Endothelial cell of umbilical vein (primary cell): ENCODE results near the gene CBFA2T3. TPM values are rescaled to one million over a fixed set of nuclear protein-coding genes. Genes with fewer than 3 reads are reported as not detected.
A peak's percentile ranks its signal among the peaks of the same experiment; 100 is the strongest.

Experiments used
- BruUV-seq: library from RNA; stranded (reverse); fragments of 400-500 nt; replicated peaks from 2 replicates; lab custom pipeline; 2021; lab: Mats Ljungman, UMichigan
- CTCF ChIA-PET: fragments of 300-600, 350-600 bp; sonication (Branson Sonifier 250); formaldehyde crosslinking; loops from one replicate; lab custom pipeline; 2021; ENCODE audit warnings: antibody characterized with exemption, inconsistent platforms; lab: Charles Lee
- POLR2A ChIA-PET: fragments of 300-600, 350-600 bp; sonication (Branson Sonifier 250); formaldehyde crosslinking; loops from one replicate; lab custom pipeline; 2021; ENCODE audit warnings: antibody characterized with exemption, inconsistent platforms; lab: Charles Lee
- DNase-seq: peaks from one replicate; pipeline ENCODE4 v3.0.0-alpha.2; 2011; ENCODE audit warnings: low read depth, low spot score
- FAIRE-seq: peaks from 2 replicates; lab custom pipeline; 2011; peaks lifted over from hg19 to GRCh38; lab: Jason Lieb, UNC
- H2AFZ ChIP-seq: 2 replicates; pipeline ENCODE4 v1.6.0; 2012; ENCODE audit warnings: low read depth, low read length, control low read depth, inconsistent platforms
- H3K27ac ChIP-seq: 2 replicates; pipeline ENCODE4 v1.5.1; 2011; ENCODE audit warnings: low read depth, mild to moderate bottlenecking, control low read depth, low read length, moderate library complexity; ENCODE audit not compliant: insufficient read depth
- H3K27me3 ChIP-seq, 2 experiments: 2 replicates each; pipeline versions ENCODE4 v1.6.0 to v1.6.1; 2011; ENCODE audit warnings: low read length in 2 of 2, mixed read lengths in 1 of 2; ENCODE audit not compliant: control insufficient read depth in 2 of 2, insufficient read depth in 2 of 2
- H3K36me3 ChIP-seq, 2 experiments: 2 replicates in 1 of 2; 3 replicates in 1 of 2; pipeline ENCODE4 v1.5.1; 2011; ENCODE audit warnings: low read length in 2 of 2, mild to moderate bottlenecking in 1 of 2, moderate library complexity in 1 of 2; ENCODE audit not compliant: control insufficient read depth in 2 of 2, insufficient read depth in 2 of 2; ENCODE audit errors: extremely low read depth in 1 of 2
- H3K4me1 ChIP-seq: 3 replicates; pipeline ENCODE4 v1.5.1; 2011; ENCODE audit warnings: mild to moderate bottlenecking, low read length; ENCODE audit not compliant: control insufficient read depth, insufficient read depth; ENCODE audit errors: extremely low read depth
- H3K4me2 ChIP-seq: 2 replicates; pipeline ENCODE4 v1.6.1; 2011; ENCODE audit warnings: low read length, control low read depth, mixed read lengths; ENCODE audit not compliant: insufficient read depth
- H3K4me3 ChIP-seq, 3 experiments: fragments of 200-600 bp in 1 of 3; sonication (generic), shearing (Covaris generic) in 1 of 3; replicated peaks in 1 of 3; 2 replicates each; pipeline ENCODE4 v1.5.1; 2011 to 2016; ENCODE audit warnings: control low read depth in 3 of 3, low read length in 3 of 3, mild to moderate bottlenecking in 2 of 3, inconsistent platforms in 1 of 3, low read depth in 1 of 3, moderate library complexity in 1 of 3; ENCODE audit not compliant: insufficient read depth in 1 of 3
- H3K79me2 ChIP-seq: 2 replicates; pipeline ENCODE4 v1.6.0; 2012; ENCODE audit warnings: low read length, inconsistent platforms; ENCODE audit not compliant: control insufficient read depth, insufficient read depth
- H3K9ac ChIP-seq: replicated peaks from 2 replicates; pipeline ENCODE3; 2011; ENCODE audit warnings: low read length, control low read depth; ENCODE audit not compliant: insufficient read depth; ENCODE audit errors: extremely low read depth
- H3K9me1 ChIP-seq: replicated peaks from 3 replicates; pipeline ENCODE4 v1.6.0; 2011; ENCODE audit warnings: mild to moderate bottlenecking, low read length; ENCODE audit not compliant: control insufficient read depth, insufficient read depth; ENCODE audit errors: extremely low read depth
- H3K9me3 ChIP-seq: replicated peaks from 2 replicates; pipeline ENCODE4 v1.5.1; 2012; ENCODE audit warnings: low read length, inconsistent platforms; ENCODE audit not compliant: control insufficient read depth, insufficient read depth
- H4K20me1 ChIP-seq: replicated peaks from 2 replicates; pipeline ENCODE3; 2011; ENCODE audit warnings: mild to moderate bottlenecking, low read length; ENCODE audit not compliant: control insufficient read depth, insufficient read depth; ENCODE audit errors: extremely low read depth
- EZH2 ChIP-seq: IDR thresholded peaks from 2 replicates; pipeline ENCODE4 v1.6.1; 2012; ENCODE audit warnings: borderline replicate concordance, low read depth, mild to moderate bottlenecking, moderate library complexity, low read length, inconsistent platforms; ENCODE audit not compliant: severe bottlenecking
- GATA2 ChIP-seq: IDR thresholded peaks from 2 replicates; pipeline ENCODE4 v1.7.0; 2011; ENCODE audit warnings: low read depth, mild to moderate bottlenecking, moderate library complexity, mixed read lengths, low read length; ENCODE audit not compliant: insufficient read length, insufficient read depth
- MYC ChIP-seq: IDR thresholded peaks from one replicate; pipeline ENCODE4 v1.6.1; 2011; ENCODE audit warnings: mild to moderate bottlenecking, low read depth, low read length
- POLR2A ChIP-seq: IDR thresholded peaks from 2 replicates; pipeline ENCODE4 v1.6.1; 2012; ENCODE audit warnings: low read depth, mild to moderate bottlenecking, control low read depth, low read length
- POLR2AphosphoS5 ChIP-seq: IDR thresholded peaks from 2 replicates; pipeline ENCODE4 v1.6.1; 2012; ENCODE audit warnings: low read depth, mild to moderate bottlenecking, control low read depth, low read length, moderate library complexity; ENCODE audit not compliant: insufficient read depth
- dilution Hi-C: fragments of 300-500 bp; cut with MboI; formaldehyde crosslinking; loops from one replicate; pipeline ENCODE4 v1.15.0; 2019; ENCODE audit warnings: low sequenced_read_pairs; ENCODE audit not compliant: extremely low pct_ligation_motif_present
- intact Hi-C: fragments of 100-400 bp; cut with micrococcal nuclease; formaldehyde crosslinking; loops from one replicate; pipeline ENCODE4 v1.10.0; 2022
- polyA plus RNA-seq, 4 experiments: library from polyadenylated mRNA; depleted of rRNA in 3 of 4; stranded (reverse) in 3 of 4; unstranded in 1 of 4; fragments of >200 nt; gene quantifications; 2 replicates each; pipeline versions ENCODE4 v1.2.1 to v1.2.3, GENCODE V29; 2011 to 2012; ENCODE audit warnings: missing spikeins in 1 of 4
- total RNA-seq: library from RNA; stranded (reverse); gene quantifications from 2 replicates; pipeline ENCODE4 v1.2.3, GENCODE V29; 2021
- TF ChIP-seq, protein P1 (sequence below), 2 donors: IDR thresholded peaks; 1 replicate in 1 of 2; 2 replicates in 1 of 2; pipeline ENCODE4 v1.5.1; 2011; ENCODE audit warnings: low read length in 2 of 2, mild to moderate bottlenecking in 2 of 2, moderate library complexity in 2 of 2, control low read depth in 1 of 2, inconsistent platforms in 1 of 2, low read depth in 1 of 2; ENCODE audit not compliant: insufficient read depth in 1 of 2; ENCODE audit errors: extremely low read depth in 1 of 2

CBFA2T3 gene
- total and polyA plus RNA-seq, 2 donors (not counting 3 experiments of a cell fraction or from before 2014, with no cell fraction given): not detected

GRCh38 chr16:88922114-88922825 is 54.7 kb downstream of the CBFA2T3 start:
- Histone ChIP-seq H3K27ac (peak overlapping the region; percentile 22), H3K27me3 (no peaks in the 10 kb centered on the region), H3K9ac (no peak overlapping the region), H3K79me2 (no peaks in the 10 kb centered on the region), H3K4me2 (no peak overlapping the region), H4K20me1 (no peaks in the 10 kb centered on the region), H3K4me3 (peak overlapping the region in 1 of 3 experiments; percentile 4), H2AFZ (peak overlapping the region; percentile 49), H3K9me1 (no peaks in the 10 kb centered on the region), H3K36me3 (no peaks in the 10 kb centered on the region), H3K4me1 (peaks cover 27% of the 10 kb centered on the region), H3K9me3 (no peaks in the 10 kb centered on the region)
- FAIRE-seq (peak; percentile 88), DNase-seq (peak; percentile 75)
- intact Hi-C loops (loop anchor here (1.0 to 5.0 kb wide), 2 partner anchors 65 to 110 kb away; partner anchors contain the start of genes APRT and TRAPPC2L), dilution Hi-C loops (no loop called here)
- ChIA-PET POLR2A (no interaction called here), CTCF (interaction anchor here (1.0 to 2.3 kb wide), 2 partner anchors 10 to 64 kb away, joined by 3 to 7 read pairs; no protein-coding TSS in a partner anchor)
- TF ChIP-seq, protein P1, sequence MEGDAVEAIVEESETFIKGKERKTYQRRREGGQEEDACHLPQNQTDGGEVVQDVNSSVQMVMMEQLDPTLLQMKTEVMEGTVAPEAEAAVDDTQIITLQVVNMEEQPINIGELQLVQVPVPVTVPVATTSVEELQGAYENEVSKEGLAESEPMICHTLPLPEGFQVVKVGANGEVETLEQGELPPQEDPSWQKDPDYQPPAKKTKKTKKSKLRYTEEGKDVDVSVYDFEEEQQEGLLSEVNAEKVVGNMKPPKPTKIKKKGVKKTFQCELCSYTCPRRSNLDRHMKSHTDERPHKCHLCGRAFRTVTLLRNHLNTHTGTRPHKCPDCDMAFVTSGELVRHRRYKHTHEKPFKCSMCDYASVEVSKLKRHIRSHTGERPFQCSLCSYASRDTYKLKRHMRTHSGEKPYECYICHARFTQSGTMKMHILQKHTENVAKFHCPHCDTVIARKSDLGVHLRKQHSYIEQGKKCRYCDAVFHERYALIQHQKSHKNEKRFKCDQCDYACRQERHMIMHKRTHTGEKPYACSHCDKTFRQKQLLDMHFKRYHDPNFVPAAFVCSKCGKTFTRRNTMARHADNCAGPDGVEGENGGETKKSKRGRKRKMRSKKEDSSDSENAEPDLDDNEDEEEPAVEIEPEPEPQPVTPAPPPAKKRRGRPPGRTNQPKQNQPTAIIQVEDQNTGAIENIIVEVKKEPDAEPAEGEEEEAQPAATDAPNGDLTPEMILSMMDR (IDR thresholded peaks at IDR 0.05; ENCODE audit: extremely low read depth in 1 of 2, insufficient read depth in 1 of 2, low read depth in 1 of 2, low read length in 2 of 2): no peak
- TF ChIP-seq EZH2 (no peak), GATA2 (no peak), MYC (no peak), POLR2AphosphoS5 (no peak), POLR2A (peak; percentile 37)
- no TSS peak for BruUV-seq
